Body of pancreas (tissue), 4 donors: ENCODE measurements around the gene ARHGAP15. TPM values are rescaled to one million over a fixed set of nuclear protein-coding genes. Genes with fewer than 3 reads are reported as not detected.

ENCODE experiments used
- ATAC-seq: fragments of 150-250 bp; one replicate; pipeline ENCODE4 v1.9.1; 2016
- DNase-seq, 4 donors: peaks; one replicate each; pipeline ENCODE4 v3.0.0-alpha.2; 2019
- H3K27ac ChIP-seq, 4 donors: fragments of 200-600 bp; sonication (generic); 1 replicate in 3 of 4; 2 replicates in 1 of 4; pipeline versions ENCODE4 v1.5.1 to v1.6.1; 2016 to 2019; ENCODE audit warnings: mild to moderate bottlenecking in 1 of 4, mixed read lengths in 1 of 4, moderate library complexity in 1 of 4
- H3K27me3 ChIP-seq, 2 donors: fragments of 200-600 bp; sonication (generic); one replicate each; pipeline ENCODE4 v1.6.0; 2016; ENCODE audit warnings: mild to moderate bottlenecking in 1 of 2
- H3K36me3 ChIP-seq, 2 donors: fragments of 200-600 bp; sonication (generic); replicated peaks in 1 of 2; 2 replicates each; pipeline ENCODE4 v1.5.1; 2016; ENCODE audit warnings: low read depth in 2 of 2; ENCODE audit not compliant: insufficient read depth in 1 of 2
- H3K4me1 ChIP-seq: fragments of 200-600 bp; sonication (generic); one replicate; pipeline ENCODE4 v1.6.0; 2016
- H3K4me3 ChIP-seq, 2 donors: fragments of 200-600 bp; sonication (generic); 1 replicate in 1 of 2; 2 replicates in 1 of 2; pipeline ENCODE4 v1.5.1; 2016 to 2019
- H3K9me3 ChIP-seq, 3 donors: fragments of 200-600 bp; sonication (generic); 1 replicate in 2 of 3; 2 replicates in 1 of 3; pipeline ENCODE4 v1.5.1; 2016
- CTCF ChIP-seq, 7 experiments: fragments of 450-650 bp in 4 of 7; fragments of 200-600 bp in 3 of 7; sonication (generic) in 3 of 7; IDR thresholded peaks; one replicate each; pipeline ENCODE4 v1.5.1; 2016 to 2019; ENCODE audit warnings: antibody characterized with exemption in 7 of 7
- POLR2A ChIP-seq, 3 donors: fragments of 450-650 bp; IDR thresholded peaks; one replicate each; pipeline ENCODE4 v1.6.1; 2016; ENCODE audit warnings: antibody characterized with exemption in 3 of 3, mild to moderate bottlenecking in 2 of 3
- WGBS, 2 donors: methylation state at CpG; one replicate each; pipeline ENCODE4 v1.1.5; 2017; 5-methylcytosine and 5-hydroxymethylcytosine counted together
- intact Hi-C: fragments of 100-400 bp; cut with DNase I; formaldehyde crosslinking; loops from one replicate; pipeline ENCODE4 v1.15.1; 2023
- total RNA-seq, 2 donors: library from RNA; depleted of rRNA; stranded (reverse); fragments of >200 nt; gene quantifications; one replicate each; pipeline ENCODE4 v1.1.0, GENCODE V29; 2016

ARHGAP15 gene
- total RNA-seq, 2 donors from 2014 or later = 1.3 TPM; not detected in 1

DNA sequence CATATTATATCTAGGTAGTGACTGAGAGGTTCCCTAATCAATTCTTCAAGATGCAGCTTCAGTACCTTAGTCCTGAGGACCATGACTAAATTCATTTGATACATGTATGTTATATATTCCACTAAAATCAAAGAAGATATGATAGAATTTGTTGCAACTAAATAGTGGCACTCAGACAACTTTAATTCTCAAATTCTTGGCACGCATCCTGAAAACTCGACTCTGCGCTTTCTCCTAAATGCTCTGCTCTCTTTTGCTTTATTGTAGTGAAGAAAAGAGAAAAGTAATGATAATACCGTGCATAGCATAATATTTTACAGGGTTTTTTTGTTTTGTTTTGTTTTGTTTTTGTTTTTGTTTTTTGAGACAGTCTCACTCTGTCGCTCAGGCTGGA, 475.3 kb downstream of the ARHGAP15 start:
- no peaks in the 10 kb centered on the region for H3K9me3 ChIP-seq
- WGBS, 2 donors = 79 to 81% methylated on average over 5 of the region's 5 CpGs
- no peaks in the 10 kb centered on the region for H3K27me3 ChIP-seq
- H3K36me3 ChIP-seq = no peaks in the 10 kb centered on the region
- TF ChIP-seq CTCF (IDR thresholded peaks at IDR 0.05) = no peak
- TF ChIP-seq POLR2A (IDR thresholded peaks at IDR 0.05) = no peak
- intact Hi-C loops = no loop called here
- H3K4me1 ChIP-seq = peaks cover 11% of the 10 kb centered on the region
- ATAC-seq (no peak), DNase-seq (no peak)
- no peak overlapping the region for H3K4me3 ChIP-seq
- H3K27ac ChIP-seq = no peak overlapping the region

DNA sequence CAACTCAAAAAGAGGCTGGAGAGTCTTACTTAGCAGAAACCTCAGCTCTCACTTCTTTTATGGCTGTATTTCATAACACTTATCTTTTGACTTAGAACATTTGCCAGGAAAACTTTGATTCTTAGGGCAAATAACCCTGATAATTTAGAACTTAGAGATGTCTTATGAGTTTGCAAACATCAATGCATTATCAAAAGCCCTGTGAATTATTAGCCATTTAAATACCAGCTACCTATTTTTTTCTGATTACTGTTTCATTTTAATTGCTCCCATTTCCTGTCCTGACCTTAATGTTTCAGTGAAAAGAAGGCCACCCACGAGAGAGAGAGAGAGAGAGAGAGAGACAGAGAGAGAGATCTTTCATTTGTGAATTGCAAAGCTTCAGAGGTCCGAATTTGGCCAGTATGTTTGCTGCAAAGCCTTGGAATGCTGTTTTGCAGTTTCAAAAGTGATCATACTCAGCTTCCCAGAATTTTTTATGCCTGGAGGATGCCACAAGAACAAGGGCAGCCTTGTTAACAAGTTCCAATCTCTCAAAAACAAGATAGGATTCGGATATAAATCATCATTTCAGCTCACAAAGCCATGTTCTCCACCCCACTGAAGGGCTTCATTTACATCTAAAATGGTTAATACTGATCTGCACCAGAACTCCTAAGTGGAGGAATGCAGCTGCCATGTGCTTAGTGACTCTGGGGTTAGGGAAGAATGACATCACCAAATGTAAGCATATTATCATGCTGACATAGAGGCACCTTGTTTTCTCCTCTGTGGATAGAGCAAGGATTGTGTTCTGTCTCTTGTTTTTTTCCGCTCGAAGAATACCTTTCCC, 478.2 kb downstream of the ARHGAP15 start:
- Histone ChIP-seq H3K9me3 (no peaks in the 10 kb centered on the region), H3K4me1 (peaks cover 11% of the 10 kb centered on the region), H3K36me3 (no peaks in the 10 kb centered on the region), H3K27me3 (no peaks in the 10 kb centered on the region), H3K27ac (no peak overlapping the region), H3K4me3 (no peak overlapping the region)
- intact Hi-C loops = no loop called here
- TF ChIP-seq CTCF (IDR thresholded peaks at IDR 0.05) = no peak
- ATAC-seq = peak; percentile 45
- WGBS, 2 donors = 38 to 39% methylated on average over 5 of the region's 5 CpGs
- DNase-seq = no peak

GRCh38 chr2:143608063-143608423, 478.8 kb downstream of the ARHGAP15 start:
- intact Hi-C loops = no loop called here
- TF ChIP-seq POLR2A (IDR thresholded peaks at IDR 0.05) = no peak
- no peak for TF ChIP-seq CTCF (IDR thresholded peaks at IDR 0.05)
- H3K4me3 ChIP-seq = no peak overlapping the region
- no peaks in the 10 kb centered on the region for H3K9me3 ChIP-seq
- no peak overlapping the region for H3K27ac ChIP-seq
- ATAC-seq (no peak), DNase-seq (no peak)
- H3K27me3 ChIP-seq = no peaks in the 10 kb centered on the region
- peaks cover 11% of the 10 kb centered on the region for H3K4me1 ChIP-seq
- 64 to 81% methylated on average over 3 of the region's 3 CpGs for WGBS, 2 donors
- no peaks in the 10 kb centered on the region for H3K36me3 ChIP-seq

DNA sequence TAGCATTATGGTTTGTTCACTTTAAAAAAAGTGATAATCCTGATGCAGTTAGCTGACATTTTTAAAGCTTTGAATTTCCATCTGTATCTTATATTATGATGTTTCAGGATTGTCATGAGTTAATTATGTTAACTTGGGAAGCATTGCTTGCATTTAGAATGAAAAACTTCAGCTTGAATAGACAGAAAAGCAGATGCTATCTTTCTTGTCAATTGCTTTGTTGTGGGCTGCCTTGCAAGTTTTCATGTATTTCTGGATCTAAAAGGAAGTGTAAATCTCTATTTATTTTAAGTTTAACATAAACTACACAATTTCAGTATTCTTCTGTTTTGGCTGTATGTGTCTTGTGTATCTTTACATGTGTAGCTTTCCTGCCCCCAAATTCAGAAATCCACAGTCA, 479.5 kb downstream of the ARHGAP15 start:
- H3K9me3 ChIP-seq = no peaks in the 10 kb centered on the region
- peaks cover 11% of the 10 kb centered on the region for H3K4me1 ChIP-seq
- intact Hi-C loops = no loop called here
- no peak for TF ChIP-seq POLR2A (IDR thresholded peaks at IDR 0.05)
- TF ChIP-seq CTCF (IDR thresholded peaks at IDR 0.05) = no peak
- ATAC-seq (no peak), DNase-seq (no peak)
- no peaks in the 10 kb centered on the region for H3K36me3 ChIP-seq
- no peak overlapping the region for H3K27ac ChIP-seq
- no peak overlapping the region for H3K4me3 ChIP-seq
- no peaks in the 10 kb centered on the region for H3K27me3 ChIP-seq

DNA sequence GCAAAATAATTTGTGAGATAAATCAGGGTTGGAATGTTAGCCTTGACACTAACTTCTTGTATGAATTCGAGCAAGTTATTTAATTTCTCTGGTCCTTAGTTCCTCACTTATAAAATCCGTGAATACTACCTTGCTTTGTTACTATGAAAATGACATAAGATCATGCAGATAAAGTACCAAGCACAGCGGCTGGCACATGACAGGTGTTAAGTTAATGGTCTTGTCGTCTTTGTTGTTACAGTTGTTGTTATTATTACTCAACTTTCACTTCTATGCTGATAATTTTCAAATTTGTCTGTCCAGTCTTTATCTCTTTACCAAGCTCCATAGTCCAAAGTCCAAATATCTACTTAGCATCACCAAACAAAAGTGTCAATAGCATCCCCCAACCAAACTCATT, 482.1 kb downstream of the ARHGAP15 start:
- no peak for DNase-seq
- Histone ChIP-seq H3K4me3 (no peak overlapping the region), H3K4me1 (peaks cover 11% of the 10 kb centered on the region), H3K27me3 (no peaks in the 10 kb centered on the region), H3K36me3 (no peaks in the 10 kb centered on the region), H3K27ac (no peak overlapping the region), H3K9me3 (no peaks in the 10 kb centered on the region)
- intact Hi-C loops = no loop called here
- WGBS, 2 donors = 74 to 82% methylated on average over 4 of the region's 4 CpGs
- no peak for TF ChIP-seq POLR2A (IDR thresholded peaks at IDR 0.05)
- no peak for TF ChIP-seq CTCF (IDR thresholded peaks at IDR 0.05)
- no peak for ATAC-seq
